ENCODE results near the gene CHRM1. TPM values are rescaled to one million over a fixed set of nuclear protein-coding genes. Genes with fewer than 3 reads are reported as not detected.

CHRM1 gene
- total RNA-seq, 1 donor from 2014 or later, result 6.8 TPM

DNA sequence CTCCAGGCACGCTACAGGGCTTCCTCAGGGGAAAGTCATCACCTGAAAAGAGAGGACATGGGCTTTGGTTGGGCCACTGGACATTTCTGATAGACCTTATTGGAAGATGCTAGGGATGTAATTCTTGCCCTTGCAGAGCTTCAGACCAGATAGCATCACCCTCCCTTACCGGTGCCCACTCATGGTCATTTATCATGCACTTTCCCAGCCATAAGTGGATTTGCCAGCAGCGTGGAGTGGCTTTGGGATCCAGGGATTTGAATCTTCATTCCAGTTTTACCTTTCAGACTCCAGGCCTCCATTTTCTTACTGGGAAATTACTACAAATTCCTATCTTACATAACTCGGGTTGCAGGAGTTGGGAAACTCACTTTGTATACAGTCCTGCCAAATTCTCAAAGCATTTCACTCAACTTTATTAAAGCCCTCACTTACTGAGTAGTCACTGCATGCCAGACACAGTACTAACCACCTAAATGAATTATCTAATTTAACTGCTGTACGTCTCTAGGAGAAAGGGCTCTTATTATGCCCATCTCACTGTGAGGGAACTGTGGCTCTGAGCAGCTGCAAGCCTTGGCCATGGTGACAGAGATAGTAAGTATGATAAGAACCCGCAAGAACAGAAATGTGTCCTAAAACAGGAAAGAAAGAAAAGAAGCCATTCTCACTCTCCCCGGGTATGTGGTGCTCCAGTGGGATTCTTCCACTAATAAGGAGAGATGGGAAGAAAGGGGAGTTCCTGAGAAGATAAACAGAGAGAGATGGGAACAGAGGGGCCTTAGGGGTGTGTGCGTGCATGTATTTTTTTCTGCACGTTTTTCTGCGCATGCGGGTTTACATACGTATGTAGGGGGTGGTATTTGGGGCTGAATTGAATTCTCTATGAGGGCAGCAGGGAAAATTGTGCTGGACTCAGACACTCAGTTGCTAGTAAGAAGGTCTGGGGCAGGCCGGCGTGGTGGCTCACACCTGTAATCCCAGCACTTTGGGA lies 9.7 kb downstream of the CHRM1 start:
- Histone ChIP-seq H3K27me3 (ENCODE audit: low read depth) (no peaks in the 10 kb centered on the region), H3K4me3 (no peak overlapping the region), H3K27ac (no peak overlapping the region), H3K9me3 (no peaks in the 10 kb centered on the region), H3K4me1 (peaks cover 38% of the 10 kb centered on the region), H3K36me3 (no peaks in the 10 kb centered on the region)
- TF ChIP-seq, protein P1, sequence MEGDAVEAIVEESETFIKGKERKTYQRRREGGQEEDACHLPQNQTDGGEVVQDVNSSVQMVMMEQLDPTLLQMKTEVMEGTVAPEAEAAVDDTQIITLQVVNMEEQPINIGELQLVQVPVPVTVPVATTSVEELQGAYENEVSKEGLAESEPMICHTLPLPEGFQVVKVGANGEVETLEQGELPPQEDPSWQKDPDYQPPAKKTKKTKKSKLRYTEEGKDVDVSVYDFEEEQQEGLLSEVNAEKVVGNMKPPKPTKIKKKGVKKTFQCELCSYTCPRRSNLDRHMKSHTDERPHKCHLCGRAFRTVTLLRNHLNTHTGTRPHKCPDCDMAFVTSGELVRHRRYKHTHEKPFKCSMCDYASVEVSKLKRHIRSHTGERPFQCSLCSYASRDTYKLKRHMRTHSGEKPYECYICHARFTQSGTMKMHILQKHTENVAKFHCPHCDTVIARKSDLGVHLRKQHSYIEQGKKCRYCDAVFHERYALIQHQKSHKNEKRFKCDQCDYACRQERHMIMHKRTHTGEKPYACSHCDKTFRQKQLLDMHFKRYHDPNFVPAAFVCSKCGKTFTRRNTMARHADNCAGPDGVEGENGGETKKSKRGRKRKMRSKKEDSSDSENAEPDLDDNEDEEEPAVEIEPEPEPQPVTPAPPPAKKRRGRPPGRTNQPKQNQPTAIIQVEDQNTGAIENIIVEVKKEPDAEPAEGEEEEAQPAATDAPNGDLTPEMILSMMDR (IDR thresholded peaks at IDR 0.05), result no peak
- ATAC-seq (no peak), DNase-seq (no peak)
- intact Hi-C loops (cut with DNase I), result no loop called here

DNA sequence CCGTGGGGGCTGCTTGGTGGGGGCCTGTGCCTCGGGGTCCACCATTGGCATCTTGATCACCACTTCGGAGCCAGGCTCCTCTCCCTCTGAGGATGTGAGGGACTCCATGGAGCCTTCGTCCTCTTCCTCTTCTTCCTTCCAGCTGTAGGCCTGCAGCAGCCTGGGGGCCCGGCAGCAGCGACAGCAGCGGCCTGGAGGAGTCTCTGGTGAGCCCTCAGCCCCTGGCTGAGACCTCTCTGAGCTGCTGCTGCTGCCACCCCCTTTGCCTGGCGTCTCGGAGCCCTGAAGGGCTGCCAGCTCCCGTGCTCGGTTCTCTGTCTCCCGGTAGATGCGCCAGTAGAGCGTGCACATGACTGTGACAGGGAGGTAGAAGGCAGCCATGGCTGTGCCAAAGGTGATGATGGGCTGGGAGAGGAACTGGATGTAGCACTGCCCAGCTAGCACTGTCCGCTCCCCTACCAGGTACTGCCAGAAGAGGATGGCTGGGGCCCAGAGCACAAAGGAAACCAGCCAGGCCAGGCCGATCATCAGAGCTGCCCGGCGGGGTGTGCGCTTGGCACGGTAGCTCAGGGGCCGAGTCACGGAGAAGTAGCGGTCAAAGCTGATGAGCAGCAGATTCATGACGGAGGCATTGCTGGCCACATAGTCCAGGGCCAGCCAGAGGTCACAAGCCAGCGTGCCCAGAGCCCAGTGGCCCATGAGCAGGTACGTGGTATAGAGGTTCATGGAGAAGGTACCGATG lies 10.9 kb downstream of the CHRM1 start:
- TF ChIP-seq, protein P1 (IDR thresholded peaks at IDR 0.05), result no peak
- Histone ChIP-seq H3K27ac (peak overlapping the region; percentile 78), H3K9me3 (no peaks in the 10 kb centered on the region), H3K4me3 (peak overlapping the region; percentile 35), H3K4me1 (peaks cover 49% of the 10 kb centered on the region), H3K36me3 (no peaks in the 10 kb centered on the region), H3K27me3 (ENCODE audit: low read depth) (no peaks in the 10 kb centered on the region)
- ATAC-seq (no peak), DNase-seq (no peak)
- intact Hi-C loops (cut with DNase I), result no loop called here

DNA sequence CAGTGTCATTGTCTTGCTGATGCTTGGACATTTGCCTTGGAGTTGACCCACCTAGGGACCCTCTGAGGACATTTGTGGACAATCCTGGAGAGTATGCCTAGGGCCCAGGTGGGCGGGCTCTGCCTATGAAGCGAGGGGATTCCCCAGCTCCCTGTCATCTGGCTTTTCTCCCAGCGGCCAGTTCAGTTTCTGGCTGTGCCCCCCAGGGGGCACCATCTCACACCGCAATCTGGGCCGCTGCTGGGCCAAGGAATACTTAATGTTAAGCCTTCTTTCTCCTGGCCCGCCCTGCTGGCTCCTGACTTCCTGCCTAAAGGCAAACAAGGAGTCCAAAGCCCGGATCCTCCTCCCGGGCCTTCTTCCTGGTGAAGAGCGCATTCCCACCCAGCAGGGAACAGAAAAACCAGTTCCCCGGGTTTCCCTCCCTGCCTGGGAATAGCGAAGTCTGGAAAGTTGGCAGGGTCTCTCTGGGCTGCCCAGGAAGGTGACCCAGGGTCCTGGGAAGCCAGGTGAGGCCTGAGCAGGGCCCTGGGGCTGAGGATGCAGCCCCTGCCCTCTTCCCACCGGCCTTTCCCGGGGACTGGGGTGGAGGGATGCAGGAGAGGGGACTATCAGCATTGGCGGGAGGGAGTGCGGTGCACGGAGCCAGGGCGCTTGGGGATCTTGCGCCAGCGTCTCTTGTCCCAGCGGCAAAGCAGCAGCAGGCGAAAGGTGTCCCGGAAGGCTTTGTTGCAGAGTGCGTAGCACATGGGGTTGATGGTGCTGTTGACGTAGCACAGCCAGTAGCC lies 11.9 kb downstream of the CHRM1 start:
- intact Hi-C loops (cut with DNase I), result loop anchor here (5.0 to 10.0 kb wide), 2 partner anchors 113 to 306 kb away; no protein-coding TSS in a partner anchor
- Histone ChIP-seq H3K27ac (peak overlapping the region; percentile 78), H3K36me3 (no peaks in the 10 kb centered on the region), H3K4me3 (peak overlapping the region; percentile 35), H3K9me3 (no peaks in the 10 kb centered on the region), H3K4me1 (peaks cover 49% of the 10 kb centered on the region), H3K27me3 (ENCODE audit: low read depth) (no peaks in the 10 kb centered on the region)
- ATAC-seq (peak; percentile 77 to 78), DNase-seq (peak; percentile 82)
- TF ChIP-seq, protein P1 (IDR thresholded peaks at IDR 0.05), result peak; percentile 67

DNA sequence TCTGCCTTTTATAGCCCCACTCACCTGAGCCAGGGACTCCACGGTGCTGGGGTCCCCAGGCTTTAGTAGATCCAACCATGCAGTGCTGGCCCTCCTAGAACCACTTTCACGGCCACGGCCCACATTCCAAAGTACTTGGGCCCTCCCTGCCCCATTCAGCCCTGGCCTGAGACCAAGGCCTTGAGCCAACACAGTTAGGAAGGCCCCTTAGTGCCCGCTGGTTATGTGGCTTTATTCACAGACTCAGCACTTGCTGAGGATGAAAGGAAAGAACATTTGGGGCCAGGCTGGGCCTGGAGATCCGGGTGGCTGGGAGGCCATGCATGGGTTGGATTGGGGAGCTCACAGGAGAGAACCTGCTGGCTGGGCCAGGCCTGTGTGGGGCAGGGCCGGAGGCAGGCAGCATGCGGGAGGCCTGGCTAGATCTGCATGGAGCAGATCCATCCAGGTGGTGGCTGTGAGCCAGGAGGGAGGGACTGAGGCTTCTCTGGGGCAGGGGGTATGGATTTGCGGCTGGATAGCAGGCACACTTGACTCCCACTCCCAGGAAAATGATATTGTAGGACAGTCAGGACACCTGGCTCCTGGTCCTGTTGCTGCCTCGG lies 12.6 kb downstream of the CHRM1 start:
- intact Hi-C loops (cut with DNase I), result loop anchor here (5.0 to 10.0 kb wide), 2 partner anchors 114 to 306 kb away; no protein-coding TSS in a partner anchor
- Histone ChIP-seq H3K27ac (peak overlapping the region; percentile 78), H3K27me3 (ENCODE audit: low read depth) (no peaks in the 10 kb centered on the region), H3K36me3 (no peaks in the 10 kb centered on the region), H3K9me3 (no peaks in the 10 kb centered on the region), H3K4me3 (no peak overlapping the region), H3K4me1 (peaks cover 49% of the 10 kb centered on the region)
- ATAC-seq (peak; percentile 69 to 70), DNase-seq (peak; percentile 69)
- TF ChIP-seq, protein P1 (IDR thresholded peaks at IDR 0.05), result no peak
